ENCODE results near the gene RRP1. TPM values are rescaled to one million over a fixed set of nuclear protein-coding genes. Genes with fewer than 3 reads are reported as not detected.

Gene RRP1
- total RNA-seq, 1 donor from 2014 or later: 34.5 TPM

- no peak for DNase-seq (ENCODE audit: low read depth)
- FAIRE-seq: no peak
- no peak overlapping the region for H3K4me3 ChIP-seq (ENCODE audit: low read depth, low read length)
- no peaks in the 10 kb centered on the region for H3K27me3 ChIP-seq (ENCODE audit: control insufficient read depth, insufficient read depth, low read length)
- peaks cover 48% of the 10 kb centered on the region for H3K36me3 ChIP-seq (ENCODE audit: control insufficient read depth, insufficient read depth, low read length)
- no peak for TF ChIP-seq CTCF (IDR thresholded peaks at IDR 0.05; ENCODE audit: insufficient read depth, low read length, severe bottlenecking)
These were observed 3.0 kb downstream of the RRP1 start for GRCh38 chr21:43792406-43792805.

GRCh38 chr21:43793243-43793642 is 3.9 kb downstream of the RRP1 start:
- DNase-seq (ENCODE audit: low read depth): no peak
- peaks cover 56% of the 10 kb centered on the region for H3K36me3 ChIP-seq (ENCODE audit: control insufficient read depth, insufficient read depth, low read length)
- FAIRE-seq: no peak
- no peak for TF ChIP-seq CTCF (IDR thresholded peaks at IDR 0.05; ENCODE audit: insufficient read depth, low read length, severe bottlenecking)
- H3K27me3 ChIP-seq (ENCODE audit: control insufficient read depth, insufficient read depth, low read length): no peaks in the 10 kb centered on the region
- no peak overlapping the region for H3K4me3 ChIP-seq (ENCODE audit: low read depth, low read length)

- DNase-seq (ENCODE audit: low read depth) (no peak), FAIRE-seq (no peak)
- TF ChIP-seq CTCF (IDR thresholded peaks at IDR 0.05; ENCODE audit: insufficient read depth, low read length, severe bottlenecking): no peak
- no peaks in the 10 kb centered on the region for H3K27me3 ChIP-seq (ENCODE audit: control insufficient read depth, insufficient read depth, low read length)
- no peak overlapping the region for H3K4me3 ChIP-seq (ENCODE audit: low read depth, low read length)
- peaks cover 66% of the 10 kb centered on the region for H3K36me3 ChIP-seq (ENCODE audit: control insufficient read depth, insufficient read depth, low read length)
These were observed 4.9 kb downstream of the RRP1 start for GRCh38 chr21:43794311-43794710.

DNA sequence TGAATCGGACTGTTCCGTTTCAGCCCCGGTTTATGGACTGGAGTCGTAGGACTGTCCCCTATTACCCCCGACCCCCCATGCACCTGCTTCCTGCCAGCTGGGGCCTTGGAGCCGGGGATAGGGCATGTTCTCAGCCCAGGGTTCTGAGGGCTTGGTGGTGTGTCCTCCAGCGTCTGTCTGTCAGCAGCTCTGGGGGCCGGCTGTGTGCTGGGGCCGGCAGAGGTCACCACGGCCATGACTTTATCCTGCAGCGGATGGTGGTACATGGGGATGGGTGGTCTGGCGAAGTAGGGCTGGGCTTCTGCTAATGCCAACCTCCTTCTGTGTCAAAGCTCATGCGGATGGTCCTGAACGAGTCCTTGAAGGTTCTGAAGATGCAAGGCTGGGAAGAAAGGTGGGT is 5.5 kb downstream of the RRP1 start:
- no peak for TF ChIP-seq CTCF (IDR thresholded peaks at IDR 0.05; ENCODE audit: insufficient read depth, low read length, severe bottlenecking)
- no peak for FAIRE-seq
- Histone ChIP-seq H3K36me3 (ENCODE audit: control insufficient read depth, insufficient read depth, low read length) (peaks cover 69% of the 10 kb centered on the region), H3K27me3 (ENCODE audit: control insufficient read depth, insufficient read depth, low read length) (no peaks in the 10 kb centered on the region), H3K4me3 (ENCODE audit: low read depth, low read length) (no peak overlapping the region)
- DNase-seq (ENCODE audit: low read depth): no peak

DNA sequence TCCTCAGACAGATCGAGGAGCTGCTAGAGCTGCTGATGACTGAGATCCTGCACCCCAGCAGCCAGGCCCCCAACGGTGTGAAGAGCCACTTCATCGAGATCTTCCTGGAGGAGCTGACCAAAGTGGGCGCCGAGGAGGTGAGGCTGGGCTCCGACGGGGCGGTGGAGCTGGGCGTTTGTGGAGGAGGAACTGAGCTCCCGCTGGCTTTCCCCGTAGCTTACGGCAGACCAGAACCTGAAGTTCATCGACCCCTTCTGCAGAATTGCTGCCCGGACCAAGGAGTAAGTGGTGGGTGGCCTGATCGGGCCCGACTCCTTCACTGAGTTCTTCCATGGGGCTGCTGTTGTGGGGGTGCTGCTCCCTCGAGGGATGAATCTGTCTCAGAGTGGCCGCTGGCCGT is 8.0 kb downstream of the RRP1 start:
- H3K27me3 ChIP-seq (ENCODE audit: control insufficient read depth, insufficient read depth, low read length): no peaks in the 10 kb centered on the region
- peaks cover 74% of the 10 kb centered on the region for H3K36me3 ChIP-seq (ENCODE audit: control insufficient read depth, insufficient read depth, low read length)
- H3K4me3 ChIP-seq (ENCODE audit: low read depth, low read length): no peak overlapping the region
- DNase-seq (ENCODE audit: low read depth) (no peak), FAIRE-seq (no peak)
- no peak for TF ChIP-seq CTCF (IDR thresholded peaks at IDR 0.05; ENCODE audit: insufficient read depth, low read length, severe bottlenecking)

- H3K36me3 ChIP-seq (ENCODE audit: control insufficient read depth, insufficient read depth, low read length): peaks cover 73% of the 10 kb centered on the region
- DNase-seq (ENCODE audit: low read depth) (no peak), FAIRE-seq (no peak)
- TF ChIP-seq CTCF (IDR thresholded peaks at IDR 0.05; ENCODE audit: insufficient read depth, low read length, severe bottlenecking): no peak
- H3K4me3 ChIP-seq (ENCODE audit: low read depth, low read length): no peak overlapping the region
- H3K27me3 ChIP-seq (ENCODE audit: control insufficient read depth, insufficient read depth, low read length): no peaks in the 10 kb centered on the region
These were observed 8.7 kb downstream of the RRP1 start for GRCh38 chr21:43797925-43798715.

Measured in bronchial epithelial cell (primary cell).